Activated T-helper 17 cell treated with anti-CD3 and anti-CD28 coated beads, Interleukin-2, amount 50 U/mL, for 72 hours (primary cell): ENCODE data around the gene VGLL3. TPM values are rescaled to one million over a fixed set of nuclear protein-coding genes. Genes with fewer than 3 reads are reported as not detected.

Experiments used
- ATAC-seq: fragments of 150-1000 bp; cut with Tn5 transposase; replicated peaks from 2 replicates; pipeline ENCODE4 v1.10.0; 2021; ENCODE audit warnings: mild to moderate bottlenecking, moderate library complexity
- H3K27ac Mint-ChIP-seq: one replicate; pipeline ENCODE4 v1.8.0; 2022; ENCODE audit warnings: mixed read lengths
- H3K27me3 Mint-ChIP-seq: one replicate; pipeline ENCODE4 v1.8.0; 2022; ENCODE audit warnings: mixed read lengths
- H3K36me3 Mint-ChIP-seq: one replicate; pipeline ENCODE4 v1.8.0; 2022; ENCODE audit warnings: low read depth, mild to moderate bottlenecking, mixed read lengths
- H3K4me1 Mint-ChIP-seq: one replicate; pipeline ENCODE4 v1.8.0; 2022; ENCODE audit warnings: mixed read lengths
- H3K4me3 Mint-ChIP-seq: one replicate; pipeline ENCODE4 v1.8.0; 2022; ENCODE audit warnings: mild to moderate bottlenecking, mixed read lengths
- H3K9me3 Mint-ChIP-seq: one replicate; pipeline ENCODE4 v1.8.0; 2022; ENCODE audit warnings: mixed read lengths
- total RNA-seq, 2 donors: library from RNA; stranded (reverse); gene quantifications; one replicate each; pipeline ENCODE4 v1.2.3, GENCODE V29; 2022

The VGLL3 gene
- total RNA-seq, 2 donors from 2014 or later = 0.03 TPM; not detected in 1

DNA sequence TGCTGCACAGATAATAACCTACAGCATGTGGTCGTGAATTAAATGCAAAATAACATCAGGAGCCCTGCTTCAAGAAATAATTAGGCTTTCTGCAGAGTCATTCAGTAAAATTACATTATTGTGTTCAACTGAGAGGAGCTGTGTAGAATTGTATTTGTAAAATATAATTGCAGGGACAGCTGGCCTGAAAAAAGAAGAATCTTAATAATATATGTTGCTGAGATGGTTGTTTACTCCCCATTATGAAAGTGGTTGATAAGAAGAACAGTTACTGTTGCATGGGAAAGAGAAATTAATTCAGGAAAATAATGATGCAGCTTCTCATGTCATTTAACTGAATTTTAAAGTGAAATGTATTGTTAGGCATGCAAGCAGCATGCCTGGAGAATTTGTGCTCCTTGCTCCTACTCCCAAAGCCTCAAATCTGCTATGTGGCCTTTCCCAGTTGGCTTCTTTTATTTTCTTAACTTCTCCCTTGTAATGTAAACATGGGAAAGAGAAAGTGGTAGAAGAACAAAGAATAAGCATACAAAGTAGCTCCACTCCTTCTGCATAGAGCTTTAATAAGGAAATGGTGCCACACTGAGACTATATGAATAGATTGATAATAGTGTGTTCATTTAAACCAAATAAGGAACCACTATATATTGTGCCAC lies 100.1 kb downstream of the VGLL3 start:
- Mint-ChIP-seq H3K27ac (no peak overlapping the region), H3K4me1 (no peaks in the 10 kb centered on the region), H3K9me3 (no peaks in the 10 kb centered on the region), H3K4me3 (no peak overlapping the region), H3K27me3 (no peaks in the 10 kb centered on the region), H3K36me3 (no peaks in the 10 kb centered on the region)
- ATAC-seq = no peak

Other genes with a start within 250 kb of the VGLL3 start
- gene CHMP2B, start 236.2 kb upstream of the VGLL3 start, total RNA-seq = 10 to 100 TPM; 19.8 to 22.0 TPM